Vagina (tissue), 2 donors: ENCODE data around the gene POLK.

ENCODE experiments used
- CTCF ChIP-seq, 3 experiments: fragments of 450-650 bp in 2 of 3; fragments of 200-600 bp in 1 of 3; sonication (generic) in 1 of 3; IDR thresholded peaks; one replicate each; pipeline ENCODE4 v1.5.1; 2017 to 2019; ENCODE audit warnings: antibody characterized with exemption in 3 of 3, mild to moderate bottlenecking in 2 of 3, moderate library complexity in 2 of 3
- POLR2A ChIP-seq, 2 donors: fragments of 450-650 bp; IDR thresholded peaks; one replicate each; pipeline ENCODE4 v1.6.1; 2017; ENCODE audit warnings: antibody characterized with exemption in 2 of 2, mild to moderate bottlenecking in 2 of 2, moderate library complexity in 2 of 2

- TF ChIP-seq CTCF (IDR thresholded peaks at IDR 0.05) (no peak), POLR2A (IDR thresholded peaks at IDR 0.05) (no peak)
Observed at GRCh38 chr5:75514323-75514722, 2.6 kb downstream of the POLK start.
